Erythroblast (primary cell): ENCODE results near the gene NPM3.
A peak's percentile ranks its signal among the peaks of the same experiment; 100 is the strongest.

Source experiments
- DNase-seq, 2 experiments: peaks; one replicate each; lab custom pipeline; 2025; lab: John Stamatoyannopoulos, UW
- GATA1 ChIP-seq: IDR thresholded peaks from 2 replicates; pipeline ENCODE4 v1.6.1; 2011; ENCODE audit warnings: low read depth, mild to moderate bottlenecking, control low read depth, low read length, moderate library complexity
- POLR2A ChIP-seq: IDR thresholded peaks from 2 replicates; pipeline ENCODE4 v1.6.1; 2011; ENCODE audit warnings: mild to moderate bottlenecking, low read length

NPM3 gene

DNA sequence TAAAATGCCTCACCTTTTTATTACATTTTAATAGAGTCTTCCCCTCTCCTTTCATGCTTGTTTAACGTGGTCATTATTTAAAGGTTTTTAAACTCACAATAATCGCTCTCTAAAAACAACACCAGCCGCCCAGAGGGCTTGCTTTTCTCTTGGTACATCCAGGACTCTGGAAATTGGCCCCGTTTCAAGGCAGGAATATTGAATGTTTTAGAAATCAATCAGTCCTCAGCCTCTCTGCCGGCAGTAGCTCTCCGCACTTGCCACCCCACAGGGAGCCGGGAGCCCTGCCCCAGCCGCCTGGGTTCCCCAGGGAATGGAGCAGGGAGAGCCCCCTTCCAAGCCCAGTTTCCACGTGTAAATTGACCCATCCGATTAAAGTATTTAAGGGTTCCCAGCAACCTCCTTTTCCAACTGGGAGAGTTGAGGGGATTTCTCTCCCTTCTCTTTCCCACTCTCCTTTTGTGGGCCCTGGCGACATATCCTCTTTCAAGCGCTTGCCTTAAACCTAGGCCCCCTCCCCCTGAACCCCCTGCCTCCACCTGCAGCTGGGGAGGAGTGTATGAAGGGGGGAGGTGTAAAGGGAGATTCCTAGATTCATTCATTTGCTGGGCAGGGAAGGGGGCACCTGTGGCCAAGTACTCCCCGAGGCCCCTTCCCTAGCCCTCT lies 9.2 kb downstream of the NPM3 start:
- DNase-seq, result no peak
- TF ChIP-seq POLR2A, result no peak
- TF ChIP-seq GATA1, result no peak

DNA sequence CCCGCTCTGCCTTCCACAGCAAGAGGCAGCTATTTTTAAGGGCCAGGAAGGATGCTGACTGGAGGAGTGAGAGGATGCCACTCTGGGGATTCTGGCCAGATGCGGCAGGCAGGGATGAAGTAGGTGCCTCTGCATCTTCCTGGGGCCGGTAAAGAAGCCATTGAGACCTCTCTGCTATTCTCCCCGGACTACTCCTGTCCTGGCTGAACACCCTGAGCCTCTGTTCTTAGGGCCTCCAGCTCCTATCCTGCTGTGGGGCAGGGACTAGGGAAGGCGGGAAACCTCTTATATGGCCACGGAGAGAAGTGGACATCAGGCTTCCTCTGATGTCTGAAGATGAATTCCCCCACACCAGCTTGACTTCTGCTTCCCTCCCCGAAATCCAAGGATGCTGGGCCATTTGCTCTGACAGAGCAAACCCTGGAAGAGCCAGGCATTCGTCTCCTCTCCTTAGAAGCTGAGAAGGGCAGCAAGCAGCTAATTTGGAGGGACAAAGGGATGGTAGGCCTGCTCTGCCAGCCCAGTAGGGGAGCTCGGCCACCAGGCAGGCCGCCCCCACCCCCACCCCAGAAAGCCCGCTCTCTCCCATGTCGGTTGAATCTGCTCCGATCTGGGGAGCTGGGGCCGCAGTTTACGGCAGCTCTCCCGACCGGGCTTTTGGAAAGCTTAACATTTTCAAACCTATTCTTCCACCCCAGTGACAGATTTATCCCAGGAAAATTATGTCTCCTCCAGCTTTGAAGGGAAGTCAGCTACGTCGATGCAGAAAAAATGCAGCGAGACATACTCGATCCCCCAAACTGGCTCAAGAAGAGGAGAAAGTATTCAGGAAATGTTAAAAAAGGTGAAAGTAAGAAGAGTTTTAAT lies 10.1 kb downstream of the NPM3 start:
- no peak for TF ChIP-seq POLR2A
- TF ChIP-seq GATA1, result no peak
- DNase-seq, result no peak

DNA sequence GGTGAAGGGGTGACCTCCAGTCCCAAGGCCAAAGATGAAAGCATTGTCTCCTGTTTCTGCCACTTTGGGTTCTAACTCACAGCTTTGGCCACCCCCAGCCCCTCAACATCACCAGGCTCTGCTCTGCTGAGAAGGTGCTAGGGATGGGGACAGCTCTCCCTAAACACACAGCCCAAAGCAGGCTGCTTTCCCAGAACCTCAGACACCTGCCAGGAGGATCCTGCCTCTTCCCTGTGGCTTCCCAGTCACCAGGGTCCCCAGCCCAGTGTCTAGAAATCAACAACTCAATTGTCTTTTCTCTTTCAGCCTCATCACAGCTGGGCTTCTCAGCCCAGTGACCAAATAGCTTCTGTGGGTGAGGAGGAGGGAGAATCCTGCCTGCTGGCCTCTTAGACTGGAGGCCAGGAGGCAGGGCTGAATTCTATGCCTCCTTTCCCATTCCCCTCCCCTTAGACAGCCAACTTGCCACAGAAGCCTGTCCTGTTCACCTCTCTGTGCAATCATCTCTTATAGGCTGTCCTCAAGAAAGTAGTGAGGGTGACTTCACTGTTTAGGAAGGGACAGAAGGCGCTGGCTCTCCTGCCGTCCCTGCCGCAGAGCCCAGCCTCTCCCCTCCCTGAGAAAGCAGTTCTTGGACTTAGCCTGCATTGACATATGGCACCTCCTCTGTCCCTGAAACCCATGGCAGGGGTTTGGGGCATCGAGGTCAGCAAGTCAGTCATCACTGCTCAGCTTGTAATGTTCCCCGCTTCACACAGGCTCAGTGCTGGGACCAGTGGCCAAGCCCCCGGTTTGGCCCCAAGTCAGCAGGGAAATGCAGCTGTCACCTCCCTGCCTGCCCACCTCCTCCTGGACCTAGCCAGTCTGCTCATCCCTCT lies 11.0 kb downstream of the NPM3 start:
- no peak for DNase-seq
- TF ChIP-seq POLR2A (no peak), GATA1 (no peak)

DNA sequence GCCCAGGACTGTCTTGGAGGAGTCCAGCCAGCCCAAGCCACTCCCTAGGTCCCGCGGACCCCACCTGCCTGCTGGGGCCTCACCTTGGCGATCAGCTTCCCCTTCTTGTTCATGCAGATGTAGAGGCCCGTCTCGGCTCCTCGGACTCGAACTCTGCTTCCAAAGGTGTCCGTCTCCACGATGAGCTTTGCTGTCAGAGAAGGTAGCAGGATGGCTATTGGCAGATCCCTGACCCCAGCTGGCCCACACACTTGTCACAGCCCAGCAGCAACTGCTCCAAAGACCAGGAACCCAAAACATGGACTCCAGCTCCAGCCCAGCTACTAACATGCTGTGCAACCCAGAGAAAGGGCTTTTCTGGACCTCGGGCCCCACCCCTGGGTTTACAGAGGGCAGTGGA lies 11.9 kb downstream of the NPM3 start:
- no peak for DNase-seq
- no peak for TF ChIP-seq GATA1
- TF ChIP-seq POLR2A, result no peak

DNA sequence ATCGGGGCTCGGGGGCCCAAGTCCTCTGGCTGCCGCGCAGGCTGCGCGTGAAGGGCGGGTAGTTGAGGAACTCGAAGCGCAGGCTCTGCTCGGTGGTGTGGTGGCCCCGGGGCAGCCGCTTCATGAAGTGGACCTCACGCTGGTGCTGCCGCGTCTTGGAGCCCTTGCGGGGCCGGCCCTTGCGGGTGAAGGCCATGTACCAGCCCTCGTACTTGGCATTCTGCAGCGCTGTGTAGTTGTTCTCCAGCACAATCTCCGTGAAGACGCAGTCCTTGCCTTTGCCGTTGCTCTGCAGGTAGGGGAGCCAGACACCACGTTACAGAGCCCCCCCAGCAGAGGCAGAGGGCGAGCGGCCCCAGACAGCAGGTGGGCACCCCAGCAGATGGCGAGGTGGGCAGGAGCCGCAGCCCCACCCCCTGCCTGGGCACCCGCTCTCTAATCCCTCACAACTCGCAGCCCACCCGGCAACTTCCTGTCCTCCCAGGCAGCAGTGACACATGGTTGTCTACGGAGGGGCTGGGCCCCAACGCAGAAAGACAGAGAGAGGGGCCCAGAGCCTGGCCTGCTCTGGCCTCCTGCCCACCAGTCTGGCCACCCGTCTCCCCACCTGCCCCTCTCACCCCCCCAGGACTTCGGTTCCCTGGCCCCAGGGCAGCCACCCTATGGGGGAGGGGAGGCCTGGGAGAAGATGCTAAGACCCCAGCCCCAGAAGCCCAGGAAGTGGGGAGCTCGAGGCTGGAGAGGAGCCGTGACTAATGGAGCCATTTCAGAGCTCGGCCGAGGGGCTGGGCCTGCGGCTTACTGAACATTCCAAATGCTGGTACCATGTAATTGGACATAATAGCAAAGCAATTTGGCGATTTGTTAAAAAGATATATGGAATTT lies 12.7 kb downstream of the NPM3 start:
- TF ChIP-seq GATA1 (no peak), POLR2A (no peak)
- no peak for DNase-seq

DNA sequence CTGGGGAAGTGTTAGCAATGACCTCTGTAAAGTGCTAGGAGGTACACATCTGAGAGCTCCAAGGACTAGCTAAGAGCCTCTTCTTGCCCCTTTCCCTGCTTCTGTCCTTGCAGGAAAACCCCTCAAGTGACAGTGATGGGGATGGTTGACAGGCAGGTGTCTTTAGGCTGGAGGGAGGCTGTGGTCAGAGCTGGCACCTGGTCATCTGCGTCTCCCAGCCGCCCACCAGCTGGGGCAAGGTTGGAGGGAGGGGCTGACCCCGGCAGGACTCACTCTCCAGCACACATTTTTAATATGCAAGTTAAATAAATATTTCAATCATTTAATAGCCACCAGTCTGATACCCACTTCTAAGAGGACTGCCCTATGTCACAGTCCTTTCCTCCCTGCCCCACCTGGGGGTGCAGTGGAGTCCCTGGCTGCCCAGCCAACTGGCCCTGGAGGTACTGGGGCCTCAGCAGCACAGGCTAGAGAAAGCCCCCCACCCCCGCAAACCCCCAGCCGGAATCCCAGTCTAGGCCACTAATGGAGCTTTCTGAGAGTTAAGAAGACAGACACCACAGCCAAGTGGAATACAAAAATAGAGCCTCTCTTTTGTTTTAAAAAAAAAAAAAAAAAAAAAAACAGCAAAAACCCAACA lies 13.6 kb downstream of the NPM3 start:
- TF ChIP-seq POLR2A (no peak), GATA1 (no peak)
- no peak for DNase-seq

DNA sequence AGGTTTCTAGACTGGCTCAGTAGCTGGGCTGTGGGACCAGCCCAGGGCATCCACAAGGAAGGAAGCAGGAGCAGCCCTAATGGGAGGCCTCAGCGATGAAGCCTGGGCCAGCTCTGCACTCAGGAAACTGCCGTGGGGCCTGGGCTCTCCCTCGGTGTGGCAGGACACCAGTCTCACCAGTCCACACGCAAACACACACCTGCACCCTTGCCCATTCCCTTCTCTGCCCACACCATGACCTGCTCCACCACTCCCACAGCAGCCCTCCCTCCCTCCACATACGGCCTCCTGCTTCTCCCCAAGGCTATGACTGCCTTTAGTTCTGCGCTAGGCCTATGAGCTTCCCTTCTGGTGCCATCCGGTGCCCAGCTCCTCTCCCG lies 14.5 kb downstream of the NPM3 start:
- DNase-seq, result no peak
- no peak for TF ChIP-seq POLR2A
- no peak for TF ChIP-seq GATA1

DNA sequence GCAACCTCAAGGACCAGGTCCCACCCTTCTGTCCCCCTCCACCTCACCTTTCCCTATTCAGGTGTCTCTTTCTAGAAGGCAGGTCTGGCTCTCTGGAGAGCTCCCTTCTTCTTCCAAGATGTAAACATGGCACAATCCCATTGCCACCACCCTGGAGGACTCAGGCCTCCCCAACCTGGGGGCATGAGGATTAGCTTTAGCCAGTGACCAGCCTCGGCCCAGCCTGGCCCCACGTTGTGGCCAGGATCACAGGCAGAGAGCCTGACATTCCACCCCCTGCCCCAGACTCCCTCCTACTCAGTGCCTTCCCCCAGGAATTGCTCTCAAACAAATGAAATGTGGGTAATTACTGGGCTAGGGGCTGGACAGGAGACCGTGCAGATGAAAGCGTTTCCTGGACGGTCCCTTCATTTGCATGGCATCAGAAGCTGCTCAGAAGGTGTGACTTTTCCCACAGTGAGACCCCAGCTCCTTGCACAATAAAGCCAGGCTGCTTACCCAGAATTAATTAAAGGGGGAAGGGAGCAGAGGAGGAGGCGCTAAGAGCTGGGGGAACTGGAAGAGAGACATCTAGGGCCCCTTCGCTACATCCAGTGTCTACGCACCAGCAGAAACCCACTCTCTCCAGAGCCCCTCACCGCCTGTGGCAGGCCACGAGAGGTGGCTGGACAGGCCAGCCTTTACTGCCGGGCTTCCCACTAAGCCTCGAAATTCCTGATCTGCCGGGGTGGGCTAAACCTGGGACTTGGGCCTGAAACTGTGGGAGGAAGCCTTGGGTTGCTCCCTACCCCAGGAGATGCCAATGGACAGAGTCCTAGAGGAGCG lies 15.1 kb downstream of the NPM3 start:
- no peak for TF ChIP-seq POLR2A
- no peak for TF ChIP-seq GATA1
- DNase-seq, result no peak

DNA sequence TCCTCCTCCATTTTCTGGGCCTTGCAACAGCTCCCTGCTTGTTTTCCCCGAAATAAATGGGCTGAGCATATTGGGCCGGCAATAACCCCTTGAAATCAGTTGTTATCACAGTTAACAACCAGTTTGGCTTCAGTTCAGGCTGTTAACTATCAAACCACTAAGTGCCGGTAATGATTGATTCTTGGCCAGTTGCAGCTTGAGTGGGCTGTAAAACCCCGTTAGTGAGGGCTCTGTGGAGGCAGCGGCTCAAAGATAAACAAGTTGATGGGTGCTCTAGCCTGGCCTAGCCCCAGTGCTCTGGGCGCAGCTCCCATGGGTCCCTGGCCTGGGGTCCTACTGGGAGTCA lies 15.7 kb downstream of the NPM3 start:
- no peak for TF ChIP-seq POLR2A
- TF ChIP-seq GATA1, result no peak
- peak; percentile 23 to 61 for DNase-seq

DNA sequence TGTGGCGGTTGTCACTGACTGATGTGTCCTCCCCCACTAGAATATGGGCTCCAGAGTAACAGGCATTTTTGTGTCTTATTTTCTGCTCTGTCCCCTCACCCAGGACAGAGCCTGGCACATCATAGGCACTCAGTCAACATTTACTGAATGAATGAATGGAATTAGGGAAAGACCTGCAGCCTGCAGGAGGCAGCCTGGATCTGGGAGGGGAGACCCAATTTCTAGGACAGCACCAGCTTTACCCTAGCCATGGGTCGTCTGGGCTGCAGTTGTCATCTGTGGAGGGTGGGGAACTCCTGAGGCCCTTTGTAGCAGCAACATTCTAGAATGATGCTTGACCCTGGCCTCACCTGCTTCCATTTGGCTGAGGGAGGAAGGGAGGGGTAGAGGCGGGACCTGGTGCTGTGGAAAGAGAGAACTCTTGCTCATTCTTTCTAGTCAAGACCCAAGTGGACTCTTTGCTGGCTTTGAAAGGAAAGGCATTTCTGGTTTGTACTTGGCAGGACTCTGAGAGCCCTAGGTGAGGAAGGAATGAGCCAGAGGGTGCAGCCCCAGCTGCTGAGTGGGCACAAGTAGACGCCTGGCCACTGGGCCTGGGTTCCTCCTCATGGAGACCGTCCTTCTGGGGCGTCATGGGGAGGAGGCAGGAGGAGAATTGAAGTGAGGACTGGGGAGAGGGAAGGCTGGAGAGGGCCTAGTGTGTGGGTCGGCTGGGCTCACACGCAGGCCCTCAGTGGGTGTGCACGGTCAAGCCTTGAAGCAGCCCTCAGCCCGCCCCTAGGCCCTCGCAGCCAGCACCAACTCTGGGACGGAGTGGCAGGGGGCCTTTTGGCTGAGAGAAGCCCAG lies 16.3 kb downstream of the NPM3 start:
- TF ChIP-seq POLR2A (no peak), GATA1 (no peak)
- no peak for DNase-seq

DNA sequence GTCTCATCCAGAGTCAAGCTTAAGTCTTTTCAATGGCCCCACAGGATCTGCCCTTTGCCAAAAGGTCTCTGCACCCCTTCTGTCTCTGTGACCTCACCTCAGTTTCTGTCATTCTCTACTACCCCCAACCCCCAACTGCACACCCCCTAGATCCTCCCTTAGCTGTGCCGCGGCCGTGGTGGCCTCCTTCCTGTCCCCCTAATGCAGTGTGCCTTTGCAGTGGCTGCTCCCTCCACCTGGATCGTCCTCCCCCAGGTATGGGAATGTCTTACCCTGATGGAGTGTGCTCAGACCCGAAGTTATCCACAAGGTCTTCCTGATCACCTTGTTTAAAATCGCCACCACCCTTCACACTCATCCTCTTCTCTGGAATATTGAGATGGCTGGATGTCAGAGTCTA lies 16.9 kb downstream of the NPM3 start:
- no peak for TF ChIP-seq POLR2A
- TF ChIP-seq GATA1, result no peak

More for the DNA sequence above, 16.9 kb downstream of the NPM3 start:
- no peak for DNase-seq
